Hepatocyte (in vitro differentiated cells): ENCODE measurements around the gene ME3. TPM values are rescaled to one million over a fixed set of nuclear protein-coding genes. Genes with fewer than 3 reads are reported as not detected.
"Not testable (repeated sequence)": the region's sequence is repeated elsewhere in the genome, so short reads cannot be mapped to it uniquely, and the experiment has no call there.

Source experiments
- DNase-seq: peaks from one replicate; pipeline ENCODE4 v3.0.0-alpha.2; 2016; ENCODE audit warnings: low spot score
- H2AFZ ChIP-seq: fragments of 200-600 bp; sonication (generic); 2 replicates; pipeline ENCODE4 v1.6.0; 2016; ENCODE audit warnings: antibody characterized with exemption, mild to moderate bottlenecking
- H3K27ac ChIP-seq: fragments of 200-600 bp; sonication (generic); 2 replicates; pipeline ENCODE4 v1.5.1; 2016; ENCODE audit warnings: mild to moderate bottlenecking
- H3K27me3 ChIP-seq: fragments of 200-600 bp; sonication (generic); 2 replicates; pipeline ENCODE4 v1.6.1; 2016
- H3K36me3 ChIP-seq: fragments of 200-600 bp; sonication (generic); replicated peaks from 2 replicates; pipeline ENCODE4 v1.5.1; 2016; ENCODE audit warnings: low read depth; ENCODE audit not compliant: insufficient read depth
- H3K4me1 ChIP-seq: fragments of 200-600 bp; sonication (generic); 2 replicates; pipeline ENCODE4 v1.5.1; 2016; ENCODE audit warnings: mild to moderate bottlenecking, moderate library complexity; ENCODE audit not compliant: insufficient read depth
- H3K4me2 ChIP-seq: fragments of 200-600 bp; sonication (generic); 2 replicates; pipeline ENCODE4 v1.6.0; 2016
- H3K4me3 ChIP-seq: fragments of 200-600 bp; sonication (generic); 2 replicates; pipeline ENCODE4 v1.5.1; 2016; ENCODE audit warnings: mild to moderate bottlenecking
- H3K79me2 ChIP-seq: fragments of 200-600 bp; sonication (generic); 2 replicates; pipeline ENCODE4 v1.6.0; 2017; ENCODE audit warnings: mild to moderate bottlenecking
- H3K9me2 ChIP-seq: fragments of 200-600 bp; sonication (generic); replicated peaks from 2 replicates; pipeline ENCODE4 v1.6.0; 2017; ENCODE audit warnings: mild to moderate bottlenecking; ENCODE audit not compliant: insufficient read depth
- H3K9me3 ChIP-seq: fragments of 200-600 bp; sonication (generic); 2 replicates; pipeline ENCODE4 v1.5.1; 2016; ENCODE audit warnings: low read depth, mild to moderate bottlenecking
- H4K20me1 ChIP-seq: fragments of 200-600 bp; sonication (generic); 2 replicates; pipeline ENCODE4 v1.6.0; 2016; ENCODE audit warnings: mild to moderate bottlenecking; ENCODE audit not compliant: insufficient read depth, poor library complexity, severe bottlenecking
- CTCF ChIP-seq: fragments of 200-600 bp; sonication (generic); IDR thresholded peaks from 2 replicates; pipeline ENCODE4 v1.5.1; 2016; ENCODE audit warnings: antibody characterized with exemption, mild to moderate bottlenecking; ENCODE audit not compliant: poor library complexity
- EZH2 ChIP-seq: fragments of 200-600 bp; sonication (generic); IDR thresholded peaks from 2 replicates; pipeline ENCODE4 v1.6.1; 2016; ENCODE audit warnings: antibody characterized with exemption, mild to moderate bottlenecking, borderline replicate concordance
- EZH2phosphoT487 ChIP-seq: fragments of 200-600 bp; sonication (generic); IDR thresholded peaks from one replicate; pipeline ENCODE4 v1.6.1; 2018; ENCODE audit warnings: antibody characterized with exemption, mild to moderate bottlenecking, low read depth, moderate library complexity; ENCODE audit not compliant: unreplicated experiment, severe bottlenecking
- WGBS: methylation state at CpG from one replicate; pipeline ENCODE4 v1.1.6; 2016; ENCODE audit warnings: low lambda C conversion rate; ENCODE audit errors: missing lambda C conversion rate; 5-methylcytosine and 5-hydroxymethylcytosine counted together
- polyA plus RNA-seq: library from polyadenylated mRNA; unstranded; fragments of >200 nt; fragmentation: Nextera tagmentation; extraction: Ambion mirVana; gene quantifications from 2 replicates; pipeline ENCODE4 v1.2.1, GENCODE V29; 2016
- total RNA-seq: library from RNA; depleted of rRNA; stranded (reverse); fragments of >200 nt; gene quantifications from 2 replicates; pipeline ENCODE4 v1.2.3, GENCODE V29; 2014

ME3 gene
- total and polyA plus RNA-seq, 2 experiments from 2014 or later: 10.3 to 16.1 TPM

- Histone ChIP-seq H3K9me2 (no peaks in the 10 kb centered on the region), H3K4me2 (no peak overlapping the region), H3K36me3 (no peaks in the 10 kb centered on the region), H3K4me3 (no peak overlapping the region), H3K27me3 (no peaks in the 10 kb centered on the region), H3K27ac (peak overlapping the region; percentile 40), H3K9me3 (no peaks in the 10 kb centered on the region), H4K20me1 (no peaks in the 10 kb centered on the region), H3K79me2 (no peaks in the 10 kb centered on the region), H2AFZ (no peak overlapping the region), H3K4me1 (peaks cover 6% of the 10 kb centered on the region)
- TF ChIP-seq CTCF (no peak), EZH2 (no peak), EZH2phosphoT487 (no peak)
- DNase-seq: no peak
- 71% methylated on average over 4 of the region's 4 CpGs for WGBS
These were observed 49.3 kb downstream of the ME3 start for GRCh38 chr11:86623041-86623621.

GRCh38 chr11:86621854-86622253, 50.6 kb downstream of the ME3 start:
- Histone ChIP-seq H3K79me2 (no peaks in the 10 kb centered on the region), H3K27ac (no peak overlapping the region), H3K27me3 (no peaks in the 10 kb centered on the region), H2AFZ (no peak overlapping the region), H3K36me3 (no peaks in the 10 kb centered on the region), H4K20me1 (no peaks in the 10 kb centered on the region), H3K9me2 (no peaks in the 10 kb centered on the region), H3K4me2 (no peak overlapping the region), H3K4me1 (peaks cover 6% of the 10 kb centered on the region), H3K4me3 (no peak overlapping the region), H3K9me3 (no peaks in the 10 kb centered on the region)
- DNase-seq: no peak
- no peak for TF ChIP-seq EZH2phosphoT487
- TF ChIP-seq CTCF: no peak
- TF ChIP-seq EZH2: no peak
- WGBS: 51% methylated on average over 3 of the region's 3 CpGs

- Histone ChIP-seq H3K27me3 (no peaks in the 10 kb centered on the region), H4K20me1 (no peaks in the 10 kb centered on the region), H2AFZ (no peak overlapping the region), H3K79me2 (no peaks in the 10 kb centered on the region), H3K4me3 (no peak overlapping the region), H3K27ac (no peak overlapping the region), H3K4me1 (peaks cover 6% of the 10 kb centered on the region), H3K9me2 (no peaks in the 10 kb centered on the region), H3K9me3 (no peaks in the 10 kb centered on the region), H3K4me2 (no peak overlapping the region), H3K36me3 (no peaks in the 10 kb centered on the region)
- no peak for DNase-seq
- TF ChIP-seq CTCF (no peak), EZH2phosphoT487 (no peak), EZH2 (no peak)
- 67% methylated on average over 2 of the region's 2 CpGs for WGBS
These were observed 51.4 kb downstream of the ME3 start for GRCh38 chr11:86620891-86621521.

- not testable (repeated sequence) for H3K27me3 ChIP-seq, H2AFZ ChIP-seq, H3K4me3 ChIP-seq, H3K4me2 ChIP-seq, H3K36me3 ChIP-seq, H3K27ac ChIP-seq, H4K20me1 ChIP-seq, H3K9me2 ChIP-seq, DNase-seq, H3K79me2 ChIP-seq, H3K4me1 ChIP-seq, H3K9me3 ChIP-seq
- 82% methylated on average over 3 of the region's 3 CpGs for WGBS
These were observed 53.0 kb downstream of the ME3 start for GRCh38 chr11:86619428-86619827.
